GM13977 (cell line): ENCODE data around the gene GNB1L.

Experiments
- DNase-seq: peaks from one replicate; pipeline ENCODE4 v3.0.0; 2012; ENCODE audit warnings: low spot score
- CTCF ChIP-seq: IDR thresholded peaks from 2 replicates; pipeline ENCODE4 v1.5.1; 2012; ENCODE audit warnings: mild to moderate bottlenecking, control low read depth; ENCODE audit not compliant: insufficient read depth; ENCODE audit errors: extremely low read depth, missing control alignments
- in situ Hi-C: fragments of 300-500 bp; cut with MboI; formaldehyde crosslinking; loops from one replicate; pipeline ENCODE4 v1.12.0; 2022; ENCODE audit warnings: low sequenced_read_pairs, low pct_unique_long_range_greater_than_20kb, mixed read lengths, inconsistent platforms; ENCODE audit not compliant: unreplicated experiment

GNB1L gene

GRCh38 chr22:19879246-19879570 lies 24.5 kb upstream of the GNB1L start:
- TF ChIP-seq CTCF = no peak
- no peak for DNase-seq
- in situ Hi-C loops = no loop called here

- in situ Hi-C loops = no loop called here
- no peak for TF ChIP-seq CTCF
- no peak for DNase-seq
Measured at GRCh38 chr22:19878461-19879245, 24.0 kb upstream of the GNB1L start.

- DNase-seq = no peak
- in situ Hi-C loops = no loop called here
- TF ChIP-seq CTCF = no peak
Measured at GRCh38 chr22:19877626-19878339, 23.1 kb upstream of the GNB1L start.

GRCh38 chr22:19876941-19877625 lies 22.4 kb upstream of the GNB1L start:
- in situ Hi-C loops = no loop called here
- TF ChIP-seq CTCF = no peak
- DNase-seq = no peak

GRCh38 chr22:19876314-19876940 lies 21.8 kb upstream of the GNB1L start:
- no peak for TF ChIP-seq CTCF
- DNase-seq = no peak
- in situ Hi-C loops = no loop called here

GRCh38 chr22:19875531-19876313 lies 21.0 kb upstream of the GNB1L start:
- no peak for TF ChIP-seq CTCF
- DNase-seq = no peak
- in situ Hi-C loops = no loop called here
